Panc1 (cell line): ENCODE results near the gene FIBCD1. TPM values are rescaled to one million over a fixed set of nuclear protein-coding genes. Genes with fewer than 3 reads are reported as not detected.

ENCODE experiments used
- ATAC-seq: fragments of 200-7000 bp; cut with Tn5 transposase; 2 replicates; pipeline ENCODE4 v1.9.1; 2020; ENCODE audit warnings: mild to moderate bottlenecking, moderate library complexity
- BruUV-seq: library from RNA; stranded (reverse); fragments of 400-500 nt; replicated peaks from 2 replicates; lab custom pipeline; 2021; lab: Mats Ljungman, UMichigan
- CTCF ChIA-PET: fragments of 300-600 bp; sonication (Branson Sonifier 250); formaldehyde crosslinking; loops from one replicate; lab custom pipeline; 2022; ENCODE audit warnings: antibody characterized with exemption; lab: Charles Lee
- POLR2A ChIA-PET: fragments of 300-600 bp; sonication (Branson Sonifier 250); formaldehyde crosslinking; loops from one replicate; lab custom pipeline; 2022; ENCODE audit warnings: antibody characterized with exemption; lab: Charles Lee
- DNase-seq: peaks from one replicate; pipeline ENCODE4 v3.0.0-alpha.2; 2010; ENCODE audit warnings: low read depth, low spot score
- H3K27ac ChIP-seq: 2 replicates; pipeline ENCODE4 v1.5.1; 2011; ENCODE audit warnings: mild to moderate bottlenecking, low read length, inconsistent platforms
- H3K27me3 ChIP-seq: fragments of 200-500 bp; sonication (Bioruptor generic); 2 replicates; pipeline ENCODE4 v1.6.0; 2014; ENCODE audit warnings: low read length, inconsistent platforms; ENCODE audit not compliant: control insufficient read depth, insufficient read depth
- H3K36me3 ChIP-seq: fragments of 200-500 bp; sonication (Bioruptor generic); 2 replicates; pipeline ENCODE4 v1.5.1; 2014; ENCODE audit warnings: inconsistent platforms, mild to moderate bottlenecking, low read length, moderate library complexity; ENCODE audit not compliant: control insufficient read depth, insufficient read depth
- H3K4me1 ChIP-seq: 2 replicates; pipeline ENCODE4 v1.5.1; 2011; ENCODE audit warnings: inconsistent platforms, mild to moderate bottlenecking, low read length, moderate library complexity; ENCODE audit not compliant: control insufficient read depth, insufficient read depth
- H3K4me3 ChIP-seq, 2 experiments: 2 replicates each; pipeline ENCODE4 v1.5.1; 2011 to 2012; ENCODE audit warnings: low read depth in 2 of 2, low read length in 2 of 2, mild to moderate bottlenecking in 2 of 2, inconsistent platforms in 1 of 2, moderate library complexity in 1 of 2
- H3K9me3 ChIP-seq: fragments of 200-500 bp; sonication (Bioruptor generic); 2 replicates; pipeline ENCODE4 v1.5.1; 2014; ENCODE audit warnings: low read depth, mild to moderate bottlenecking, inconsistent platforms, low read length, moderate library complexity; ENCODE audit not compliant: control insufficient read depth, insufficient read depth
- POLR2AphosphoS5 ChIP-seq: IDR thresholded peaks from 2 replicates; pipeline ENCODE4 v1.6.1; 2012; ENCODE audit warnings: mild to moderate bottlenecking, low read depth, low read length, moderate library complexity
- SIN3A ChIP-seq: IDR thresholded peaks from 2 replicates; pipeline ENCODE4 v1.6.1; 2012; ENCODE audit warnings: low read depth, mild to moderate bottlenecking, low read length, moderate library complexity, borderline replicate concordance; ENCODE audit not compliant: insufficient read depth
- TCF7L2 ChIP-seq: IDR thresholded peaks from 2 replicates; pipeline ENCODE4 v1.6.1; 2011; ENCODE audit warnings: mild to moderate bottlenecking, low read depth, low read length, inconsistent platforms
- in situ Hi-C: cut with HindIII; loops from 2 replicates; pipeline ENCODE4 v1.10.0; 2016; ENCODE audit warnings: low sequenced_read_pairs, low pct_unique_long_range_greater_than_20kb
- intact Hi-C: fragments of 100-400 bp; cut with micrococcal nuclease; formaldehyde crosslinking; loops from one replicate; pipeline ENCODE4 v1.10.0; 2022; ENCODE audit not compliant: unreplicated experiment
- total RNA-seq: library from RNA; stranded (reverse); gene quantifications from one replicate; pipeline ENCODE4 v1.2.1, GENCODE V29; 2021; ENCODE audit not compliant: unreplicated experiment
- TF ChIP-seq, protein P1 (sequence below): fragments of 450-650 bp; IDR thresholded peaks from 2 replicates; pipeline ENCODE4 v1.5.1; 2017; ENCODE audit warnings: mild to moderate bottlenecking

FIBCD1 gene
- total RNA-seq, 1 experiment from 2014 or later, result 16.3 TPM

DNA sequence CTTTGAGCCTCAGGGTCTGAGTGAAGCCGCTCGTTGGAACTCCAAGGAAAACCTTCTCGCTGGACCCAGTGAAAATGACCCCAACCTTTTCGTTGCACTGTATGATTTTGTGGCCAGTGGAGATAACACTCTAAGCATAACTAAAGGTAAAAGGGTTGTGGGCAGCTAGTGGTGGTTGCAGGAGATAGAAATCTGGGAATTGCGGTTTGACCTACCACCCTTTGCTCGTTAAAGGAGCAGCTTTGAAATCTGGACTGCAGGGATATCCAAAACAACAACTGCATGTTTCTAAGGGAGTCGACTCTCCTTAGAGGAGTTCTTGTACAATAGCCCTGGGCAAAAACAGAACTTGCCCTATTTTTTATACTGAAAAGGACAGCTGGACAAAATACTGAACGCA is 85.0 kb downstream of the FIBCD1 start:
- peak; percentile 76 for TF ChIP-seq TCF7L2
- TF ChIP-seq POLR2AphosphoS5, result peak; percentile 27; the same call in 1 of the 2 replicates
- TF ChIP-seq SIN3A, result no peak
- TF ChIP-seq, protein P1, sequence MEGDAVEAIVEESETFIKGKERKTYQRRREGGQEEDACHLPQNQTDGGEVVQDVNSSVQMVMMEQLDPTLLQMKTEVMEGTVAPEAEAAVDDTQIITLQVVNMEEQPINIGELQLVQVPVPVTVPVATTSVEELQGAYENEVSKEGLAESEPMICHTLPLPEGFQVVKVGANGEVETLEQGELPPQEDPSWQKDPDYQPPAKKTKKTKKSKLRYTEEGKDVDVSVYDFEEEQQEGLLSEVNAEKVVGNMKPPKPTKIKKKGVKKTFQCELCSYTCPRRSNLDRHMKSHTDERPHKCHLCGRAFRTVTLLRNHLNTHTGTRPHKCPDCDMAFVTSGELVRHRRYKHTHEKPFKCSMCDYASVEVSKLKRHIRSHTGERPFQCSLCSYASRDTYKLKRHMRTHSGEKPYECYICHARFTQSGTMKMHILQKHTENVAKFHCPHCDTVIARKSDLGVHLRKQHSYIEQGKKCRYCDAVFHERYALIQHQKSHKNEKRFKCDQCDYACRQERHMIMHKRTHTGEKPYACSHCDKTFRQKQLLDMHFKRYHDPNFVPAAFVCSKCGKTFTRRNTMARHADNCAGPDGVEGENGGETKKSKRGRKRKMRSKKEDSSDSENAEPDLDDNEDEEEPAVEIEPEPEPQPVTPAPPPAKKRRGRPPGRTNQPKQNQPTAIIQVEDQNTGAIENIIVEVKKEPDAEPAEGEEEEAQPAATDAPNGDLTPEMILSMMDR, result no peak
- Histone ChIP-seq H3K9me3 (no peaks in the 10 kb centered on the region), H3K36me3 (peaks cover 2% of the 10 kb centered on the region; the same call in 1 of the 2 replicates), H3K4me1 (peaks cover 26% of the 10 kb centered on the region), H3K27me3 (no peaks in the 10 kb centered on the region), H3K27ac (peak overlapping the region; percentile 51; the same call in 1 of the 2 replicates), H3K4me3 (no peak overlapping the region)
- DNase-seq (no peak), ATAC-seq (peak; percentile 86)
- intact Hi-C loops, result no loop called here
- in situ Hi-C loops, result no loop called here
- no TSS peak for BruUV-seq
- ChIA-PET CTCF (no interaction called here), POLR2A (interaction anchor here (0.5 to 0.6 kb wide), 2 partner anchors 21 to 89 kb away, joined by 3 to 4 read pairs; no protein-coding TSS in a partner anchor)

DNA sequence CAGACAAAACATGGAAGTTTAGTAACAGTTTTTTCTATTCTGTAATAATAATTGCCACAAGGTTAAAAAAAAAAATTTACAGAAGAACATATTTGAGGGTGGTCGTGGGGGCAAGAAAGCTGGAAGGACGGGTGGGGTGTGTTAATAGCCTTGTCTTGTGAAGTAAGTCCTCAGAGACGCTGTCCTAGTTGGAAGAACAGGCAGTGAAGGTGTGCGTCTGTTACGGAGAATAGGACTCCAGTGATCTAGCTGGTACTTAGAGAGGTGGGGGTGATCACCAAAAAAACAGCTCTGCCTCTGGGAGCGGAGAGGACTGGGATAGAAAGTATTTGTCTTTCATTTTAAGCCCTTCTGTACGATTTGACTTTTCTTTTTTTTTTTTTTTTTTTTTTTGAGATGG is 86.2 kb downstream of the FIBCD1 start:
- POLR2A ChIA-PET, result no interaction called here
- no peak for ATAC-seq
- intact Hi-C loops, result no loop called here
- in situ Hi-C loops, result no loop called here
- H3K4me1 ChIP-seq, result peaks cover 31% of the 10 kb centered on the region
- no peaks in the 10 kb centered on the region for H3K27me3 ChIP-seq
- H3K36me3 ChIP-seq, result peaks cover 2% of the 10 kb centered on the region; the same call in 1 of the 2 replicates
- CTCF ChIA-PET, result interaction anchor here (0.7 kb wide), 1 partner anchor 13 kb away, joined by 9 read pairs; no protein-coding TSS in a partner anchor
- no TSS peak for BruUV-seq
- H3K9me3 ChIP-seq, result no peaks in the 10 kb centered on the region
- DNase-seq, result no peak
- TF ChIP-seq SIN3A (no peak), POLR2AphosphoS5 (no peak)
- H3K4me3 ChIP-seq, result no peak overlapping the region
- H3K27ac ChIP-seq, result no peak overlapping the region

Other genes with a start within 250 kb of the FIBCD1 start
- 41.0 TPM for gene EXOSC2, start 245.5 kb downstream of the FIBCD1 start, total RNA-seq
- 48.4 TPM for gene ABL1, start 104.0 kb downstream of the FIBCD1 start, total RNA-seq
- gene QRFP, start 42.4 kb downstream of the FIBCD1 start, total RNA-seq, result not detected
- gene LAMC3, start 69.9 kb upstream of the FIBCD1 start, total RNA-seq, result 16.4 TPM
- gene AIF1L, start 157.3 kb upstream of the FIBCD1 start, total RNA-seq, result 6.0 TPM
- gene NUP214, start 186.3 kb upstream of the FIBCD1 start, total RNA-seq, result 34.9 TPM